Right atrium auricular region (tissue), 2 donors: ENCODE results near the gene PFKFB3. TPM values are rescaled to one million over a fixed set of nuclear protein-coding genes. Genes with fewer than 3 reads are reported as not detected.
"Not testable (repeated sequence)": the region's sequence is repeated elsewhere in the genome, so short reads cannot be mapped to it uniquely, and the experiment has no call there.

Experiments used
- DNase-seq: peaks from one replicate; pipeline ENCODE4 v3.0.0-alpha.2; 2019; ENCODE audit warnings: low spot score
- H3K27ac ChIP-seq, 2 donors: fragments of 200-600 bp; sonication (generic); 1 replicate in 1 of 2; 2 replicates in 1 of 2; pipeline ENCODE4 v1.5.1; 2016 to 2019
- H3K27me3 ChIP-seq, 2 donors: fragments of 200-600 bp; sonication (generic); one replicate each; pipeline versions ENCODE4 v1.5.1 to v1.6.0; 2017 to 2019
- H3K36me3 ChIP-seq: fragments of 200-600 bp; sonication (generic); one replicate; pipeline ENCODE4 v1.5.1; 2016
- H3K4me1 ChIP-seq, 2 donors: fragments of 200-600 bp; sonication (generic); one replicate each; pipeline versions ENCODE4 v1.5.1 to v1.6.0; 2017 to 2019
- H3K4me3 ChIP-seq, 2 donors: fragments of 200-600 bp; sonication (generic); 1 replicate in 1 of 2; 2 replicates in 1 of 2; pipeline ENCODE4 v1.5.1; 2017 to 2019; ENCODE audit warnings: mild to moderate bottlenecking in 1 of 2, moderate library complexity in 1 of 2
- H3K9me3 ChIP-seq, 2 donors: fragments of 200-600 bp; sonication (generic); one replicate each; pipeline ENCODE4 v1.5.1; 2019
- CTCF ChIP-seq, 2 donors: fragments of 200-600 bp; sonication (generic); IDR thresholded peaks; one replicate each; pipeline ENCODE4 v1.5.1; 2019; ENCODE audit warnings: antibody characterized with exemption in 2 of 2
- total RNA-seq, 2 donors: library from RNA; depleted of rRNA; stranded (reverse); fragments of >200 nt; gene quantifications; one replicate each; pipeline ENCODE4 v1.1.0, GENCODE V29; 2016

Gene PFKFB3
- total RNA-seq, 2 donors from 2014 or later = 9.4 to 16.5 TPM

GRCh38 chr10:6195376-6195775 is 7.4 kb upstream of the PFKFB3 start:
- Histone ChIP-seq H3K4me1 (peaks cover 0 to 34% of the 10 kb centered on the region in 2 donors), H3K36me3 (no peaks in the 10 kb centered on the region), H3K4me3 (no peak overlapping the region)

DNA sequence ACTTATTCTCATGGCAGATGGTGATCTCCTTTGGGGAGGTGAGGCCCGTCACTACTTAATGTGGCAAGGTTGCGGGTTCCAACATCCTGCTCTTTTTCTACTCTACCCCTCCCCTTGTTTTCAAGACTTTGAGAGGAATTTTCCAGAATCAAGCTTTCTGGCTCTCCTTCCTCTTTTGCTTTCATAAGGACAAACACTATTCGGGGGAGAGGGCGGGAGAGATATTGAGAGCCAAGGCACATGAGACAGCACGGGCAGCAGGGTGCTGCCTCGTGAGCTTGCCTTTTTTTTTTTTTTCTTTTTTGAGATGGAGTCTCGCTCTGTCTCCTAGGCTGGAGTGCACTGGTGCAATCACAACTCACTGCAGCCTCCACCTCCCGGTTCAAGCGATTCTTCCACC is 6.9 kb upstream of the PFKFB3 start:
- Histone ChIP-seq H3K4me3 (no peak overlapping the region), H3K36me3 (no peaks in the 10 kb centered on the region), H3K27ac (peak overlapping the region; percentile 61 to 73), H3K27me3 (no peaks in the 10 kb centered on the region), H3K4me1 (peaks cover 0 to 36% of the 10 kb centered on the region in 2 donors), H3K9me3 (no peaks in the 10 kb centered on the region)
- no peak for DNase-seq
- TF ChIP-seq CTCF (IDR thresholded peaks at IDR 0.05) = no peak

More at GRCh38 chr10:6195376-6195775, 7.4 kb upstream of the PFKFB3 start:
- no peak for TF ChIP-seq CTCF (IDR thresholded peaks at IDR 0.05)
- peak overlapping the region; percentile 61 to 73 for H3K27ac ChIP-seq
- no peaks in the 10 kb centered on the region for H3K9me3 ChIP-seq
- DNase-seq = no peak
- H3K27me3 ChIP-seq = no peaks in the 10 kb centered on the region

DNA sequence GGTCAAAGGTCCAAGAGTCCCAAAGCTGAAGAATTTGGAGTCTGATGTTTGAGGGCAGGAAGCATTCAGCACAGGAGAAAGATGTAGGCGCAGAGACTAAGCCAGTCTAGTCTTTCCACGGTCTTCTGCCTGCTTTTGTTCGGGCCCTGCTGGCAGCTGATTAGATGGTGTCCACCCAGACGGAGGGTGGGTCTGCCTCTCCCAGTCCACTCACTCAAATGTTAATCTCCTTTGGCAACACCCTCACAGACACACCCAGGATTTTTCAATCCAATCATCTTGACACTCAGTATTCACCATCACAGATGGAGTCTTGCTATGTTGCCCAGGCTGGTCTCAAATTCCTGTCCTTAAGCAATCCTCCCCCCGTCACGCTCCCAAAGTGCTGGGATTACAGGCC is 6.2 kb upstream of the PFKFB3 start:
- Histone ChIP-seq H3K4me1 (peaks cover 0 to 35% of the 10 kb centered on the region in 2 donors), H3K27ac (peak overlapping the region; percentile 61 to 73)
- H3K27me3 ChIP-seq, H3K4me3 ChIP-seq, DNase-seq, H3K36me3 ChIP-seq, H3K9me3 ChIP-seq: not testable (repeated sequence)

- Histone ChIP-seq H3K4me3 (no peak overlapping the region), H3K27me3 (no peaks in the 10 kb centered on the region), H3K9me3 (no peaks in the 10 kb centered on the region), H3K36me3 (no peaks in the 10 kb centered on the region), H3K27ac (peak overlapping the region; percentile 61 to 73), H3K4me1 (peaks cover 0 to 35% of the 10 kb centered on the region in 2 donors)
- TF ChIP-seq CTCF (IDR thresholded peaks at IDR 0.05) = no peak
- DNase-seq = no peak
Measured at GRCh38 chr10:6197321-6197720, 5.4 kb upstream of the PFKFB3 start.

DNA sequence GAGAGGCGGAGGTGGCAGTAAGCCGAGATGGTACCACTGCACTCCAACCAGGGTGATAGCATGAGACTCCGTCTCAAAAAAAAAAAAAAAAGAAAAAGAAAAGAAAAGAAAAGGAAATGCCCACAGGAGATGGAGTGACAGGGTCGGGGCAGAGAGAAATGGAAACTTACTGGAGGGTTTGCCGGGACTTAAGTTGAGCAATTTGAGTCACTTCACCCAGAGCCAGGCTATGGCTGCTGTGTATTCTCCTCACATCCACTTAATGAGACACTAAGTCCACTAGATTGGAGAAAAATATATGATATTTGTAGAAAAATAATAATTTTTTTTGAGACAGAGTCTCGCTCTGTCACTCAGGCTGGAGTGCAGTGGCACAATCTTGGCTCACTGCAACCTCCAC is 4.6 kb upstream of the PFKFB3 start:
- no peak for TF ChIP-seq CTCF (IDR thresholded peaks at IDR 0.05)
- no peaks in the 10 kb centered on the region for H3K36me3 ChIP-seq
- no peaks in the 10 kb centered on the region for H3K9me3 ChIP-seq
- H3K4me1 ChIP-seq = peaks cover 0 to 35% of the 10 kb centered on the region in 2 donors
- H3K4me3 ChIP-seq = no peak overlapping the region
- H3K27me3 ChIP-seq = no peaks in the 10 kb centered on the region
- peak overlapping the region in 1 of 2 donors; percentile 17 for H3K27ac ChIP-seq
- no peak for DNase-seq

- no peak for TF ChIP-seq CTCF (IDR thresholded peaks at IDR 0.05)
- H3K27ac ChIP-seq = no peak overlapping the region
- H3K27me3 ChIP-seq = no peaks in the 10 kb centered on the region
- H3K36me3 ChIP-seq = no peaks in the 10 kb centered on the region
- H3K4me1 ChIP-seq = peaks cover 0 to 42% of the 10 kb centered on the region in 2 donors
- DNase-seq = no peak
- H3K9me3 ChIP-seq = no peaks in the 10 kb centered on the region
- no peak overlapping the region for H3K4me3 ChIP-seq
Measured at GRCh38 chr10:6199131-6199733, 3.5 kb upstream of the PFKFB3 start.
